Measurements from ENCODE around the gene FAM81A.
"Not testable (repeated sequence)": the region's sequence is repeated elsewhere in the genome, so short reads cannot be mapped to it uniquely, and the experiment has no call there.

The FAM81A gene

GRCh38 chr15:59524331-59524731, 86.3 kb downstream of the FAM81A start:
- Histone ChIP-seq H3K9me3 (ENCODE audit: control insufficient read depth, low read length) (no peaks in the 10 kb centered on the region), H2BK5ac (ENCODE audit: low read depth, low read length, poor library complexity, severe bottlenecking) (no peak overlapping the region), H3K4me2 (ENCODE audit: low read length, poor library complexity, severe bottlenecking) (no peak overlapping the region), H2AFZ (ENCODE audit: low read depth, low read length) (no peak overlapping the region), H4K91ac (ENCODE audit: low read length) (no peak overlapping the region), H3K36me3 (ENCODE audit: control insufficient read depth in 1 of 2, insufficient read depth in 2 of 2, low read depth in 1 of 2, low read length in 2 of 2) (no peaks in the 10 kb centered on the region), H3K79me1 (replicated peaks; ENCODE audit: low read length, poor library complexity, severe bottlenecking) (no peaks in the 10 kb centered on the region), H3K4me1 (ENCODE audit: control insufficient read depth, insufficient read depth, low read depth, low read length) (no peaks in the 10 kb centered on the region), H3K9ac (ENCODE audit: low read length) (no peak overlapping the region), H3K23ac (ENCODE audit: low read length in 2 of 2) (no peak overlapping the region), H3K4ac (ENCODE audit: low read depth in 1 of 2, low read length in 2 of 2) (no peak overlapping the region), H2AK5ac (ENCODE audit: low read length, severe bottlenecking) (no peak overlapping the region), H3K4me3 (ENCODE audit: insufficient read depth in 1 of 2, low read depth in 1 of 2, low read length in 2 of 2) (no peak overlapping the region), H2BK12ac (ENCODE audit: low read length in 2 of 2) (no peak overlapping the region), H4K8ac (ENCODE audit: low read length) (no peak overlapping the region), H3K27ac (ENCODE audit: low read length, poor library complexity, severe bottlenecking) (no peak overlapping the region), H2BK15ac (ENCODE audit: low read depth, poor library complexity, severe bottlenecking) (no peak overlapping the region), H3K18ac (ENCODE audit: low read depth in 1 of 2, low read length in 2 of 2) (no peak overlapping the region), H2BK120ac (ENCODE audit: low read depth, low read length) (no peak overlapping the region), H3K27me3 (ENCODE audit: control insufficient read depth in 1 of 2, insufficient read depth in 1 of 2, low read length in 2 of 2) (no peaks in the 10 kb centered on the region), H3K14ac (ENCODE audit: low read length in 2 of 2) (no peak overlapping the region)
- WGBS, result 79% methylated on average over 4 of the region's 5 CpGs
- no peak for DNase-seq

- H3K14ac ChIP-seq (ENCODE audit: low read length in 2 of 2); H3K23ac ChIP-seq (ENCODE audit: low read length in 2 of 2); H2BK5ac ChIP-seq (ENCODE audit: low read depth, low read length, poor library complexity, severe bottlenecking); H3K4me2 ChIP-seq (ENCODE audit: low read length, poor library complexity, severe bottlenecking); H3K9ac ChIP-seq (ENCODE audit: low read length); H3K4me3 ChIP-seq (ENCODE audit: insufficient read depth in 1 of 2, low read depth in 1 of 2, low read length in 2 of 2); H4K91ac ChIP-seq (ENCODE audit: low read length); H2AFZ ChIP-seq (ENCODE audit: low read depth, low read length); DNase-seq; H3K36me3 ChIP-seq (ENCODE audit: control insufficient read depth in 1 of 2, insufficient read depth in 2 of 2, low read depth in 1 of 2, low read length in 2 of 2); H2AK5ac ChIP-seq (ENCODE audit: low read length, severe bottlenecking); H3K27me3 ChIP-seq (ENCODE audit: control insufficient read depth in 1 of 2, insufficient read depth in 1 of 2, low read length in 2 of 2); H3K4ac ChIP-seq (ENCODE audit: low read depth in 1 of 2, low read length in 2 of 2); H3K79me1 ChIP-seq (replicated peaks; ENCODE audit: low read length, poor library complexity, severe bottlenecking); H2BK120ac ChIP-seq (ENCODE audit: low read depth, low read length); H2BK12ac ChIP-seq (ENCODE audit: low read length in 2 of 2); H3K9me3 ChIP-seq (ENCODE audit: control insufficient read depth, low read length); H2BK15ac ChIP-seq (ENCODE audit: low read depth, poor library complexity, severe bottlenecking); H3K27ac ChIP-seq (ENCODE audit: low read length, poor library complexity, severe bottlenecking); H3K4me1 ChIP-seq (ENCODE audit: control insufficient read depth, insufficient read depth, low read depth, low read length); H4K8ac ChIP-seq (ENCODE audit: low read length); H3K18ac ChIP-seq (ENCODE audit: low read depth in 1 of 2, low read length in 2 of 2): not testable (repeated sequence)
- 97% methylated on average over 5 of the region's 6 CpGs for WGBS
Observed at GRCh38 chr15:59526466-59526865, 88.5 kb downstream of the FAM81A start.

- no peaks in the 10 kb centered on the region for H3K79me1 ChIP-seq (replicated peaks; ENCODE audit: low read length, poor library complexity, severe bottlenecking)
- no peaks in the 10 kb centered on the region for H3K36me3 ChIP-seq (ENCODE audit: control insufficient read depth in 1 of 2, insufficient read depth in 2 of 2, low read depth in 1 of 2, low read length in 2 of 2)
- no peak overlapping the region for H2AK5ac ChIP-seq (ENCODE audit: low read length, severe bottlenecking)
Observed at GRCh38 chr15:59528429-59528828, 90.4 kb downstream of the FAM81A start.

GRCh38 chr15:59528961-59529402, 91.0 kb downstream of the FAM81A start:
- no peaks in the 10 kb centered on the region for H3K36me3 ChIP-seq (ENCODE audit: control insufficient read depth in 1 of 2, insufficient read depth in 2 of 2, low read depth in 1 of 2, low read length in 2 of 2)

More at GRCh38 chr15:59528429-59528828, 90.4 kb downstream of the FAM81A start:
- H3K9me3 ChIP-seq (ENCODE audit: control insufficient read depth, low read length), result no peaks in the 10 kb centered on the region
- DNase-seq, result no peak
- WGBS, result 100% methylated on average over 1 of the region's 1 CpG
- H3K14ac ChIP-seq (ENCODE audit: low read length in 2 of 2), result no peak overlapping the region
- H3K4me3 ChIP-seq (ENCODE audit: insufficient read depth in 1 of 2, low read depth in 1 of 2, low read length in 2 of 2), result no peak overlapping the region
- H4K91ac ChIP-seq (ENCODE audit: low read length), result no peak overlapping the region
- no peak overlapping the region for H2BK12ac ChIP-seq (ENCODE audit: low read length in 2 of 2)
- peaks cover 0 to 8% of the 10 kb centered on the region in 2 experiments for H3K27me3 ChIP-seq (ENCODE audit: control insufficient read depth in 1 of 2, insufficient read depth in 1 of 2, low read length in 2 of 2)
- no peak overlapping the region for H3K4ac ChIP-seq (ENCODE audit: low read depth in 1 of 2, low read length in 2 of 2)
- H2BK120ac ChIP-seq (ENCODE audit: low read depth, low read length), result no peak overlapping the region
- no peak overlapping the region for H3K18ac ChIP-seq (ENCODE audit: low read depth in 1 of 2, low read length in 2 of 2)
- no peak overlapping the region for H2BK5ac ChIP-seq (ENCODE audit: low read depth, low read length, poor library complexity, severe bottlenecking)
- H3K9ac ChIP-seq (ENCODE audit: low read length), result no peak overlapping the region
- no peak overlapping the region for H3K23ac ChIP-seq (ENCODE audit: low read length in 2 of 2)
- H4K8ac ChIP-seq (ENCODE audit: low read length), result no peak overlapping the region
- H3K4me2 ChIP-seq (ENCODE audit: low read length, poor library complexity, severe bottlenecking), result no peak overlapping the region
- H3K4me1 ChIP-seq (ENCODE audit: control insufficient read depth, insufficient read depth, low read depth, low read length), result no peaks in the 10 kb centered on the region
- H3K27ac ChIP-seq (ENCODE audit: low read length, poor library complexity, severe bottlenecking), result no peak overlapping the region
- H2AFZ ChIP-seq (ENCODE audit: low read depth, low read length), result no peak overlapping the region
- H2BK15ac ChIP-seq (ENCODE audit: low read depth, poor library complexity, severe bottlenecking), result no peak overlapping the region

More at GRCh38 chr15:59528961-59529402, 91.0 kb downstream of the FAM81A start:
- Histone ChIP-seq H3K4ac (ENCODE audit: low read depth in 1 of 2, low read length in 2 of 2) (no peak overlapping the region), H3K9ac (ENCODE audit: low read length) (peak overlapping the region; percentile 10), H3K14ac (ENCODE audit: low read length in 2 of 2) (no peak overlapping the region), H4K91ac (ENCODE audit: low read length) (no peak overlapping the region), H4K8ac (ENCODE audit: low read length) (no peak overlapping the region), H3K23ac (ENCODE audit: low read length in 2 of 2) (no peak overlapping the region), H3K4me3 (ENCODE audit: insufficient read depth in 1 of 2, low read depth in 1 of 2, low read length in 2 of 2) (no peak overlapping the region), H3K4me2 (ENCODE audit: low read length, poor library complexity, severe bottlenecking) (no peak overlapping the region), H2BK5ac (ENCODE audit: low read depth, low read length, poor library complexity, severe bottlenecking) (no peak overlapping the region), H2BK120ac (ENCODE audit: low read depth, low read length) (no peak overlapping the region), H3K79me1 (replicated peaks; ENCODE audit: low read length, poor library complexity, severe bottlenecking) (no peaks in the 10 kb centered on the region), H3K27me3 (ENCODE audit: control insufficient read depth in 1 of 2, insufficient read depth in 1 of 2, low read length in 2 of 2) (peaks cover 0 to 8% of the 10 kb centered on the region in 2 experiments), H3K27ac (ENCODE audit: low read length, poor library complexity, severe bottlenecking) (no peak overlapping the region), H3K4me1 (ENCODE audit: control insufficient read depth, insufficient read depth, low read depth, low read length) (no peaks in the 10 kb centered on the region), H2AK5ac (ENCODE audit: low read length, severe bottlenecking) (no peak overlapping the region), H3K9me3 (ENCODE audit: control insufficient read depth, low read length) (no peaks in the 10 kb centered on the region), H2BK12ac (ENCODE audit: low read length in 2 of 2) (no peak overlapping the region), H2AFZ (ENCODE audit: low read depth, low read length) (no peak overlapping the region), H3K18ac (ENCODE audit: low read depth in 1 of 2, low read length in 2 of 2) (no peak overlapping the region), H2BK15ac (ENCODE audit: low read depth, poor library complexity, severe bottlenecking) (no peak overlapping the region)
- peak; percentile 88 for DNase-seq
- WGBS, result under 1% methylated on average over 7 of the region's 8 CpGs

All from mesenchymal stem cell (in vitro differentiated cells and primary cell).